Prostate gland (tissue), 2 donors: ENCODE data around the gene CIDEB.

Experiments
- POLR2A ChIP-seq: fragments of 450-650 bp; IDR thresholded peaks from one replicate; pipeline ENCODE4 v1.6.1; 2016; ENCODE audit warnings: antibody characterized with exemption, mild to moderate bottlenecking
- TF ChIP-seq, protein P1 (sequence below), 4 experiments: fragments of 200-600 bp in 2 of 4; fragments of 450-650 bp in 2 of 4; sonication (generic) in 2 of 4; IDR thresholded peaks; 1 replicate in 3 of 4; 2 replicates in 1 of 4; pipeline ENCODE4 v1.5.1; 2016 to 2019; ENCODE audit warnings: antibody characterized with exemption in 4 of 4, mild to moderate bottlenecking in 2 of 4, moderate library complexity in 2 of 4

DNA sequence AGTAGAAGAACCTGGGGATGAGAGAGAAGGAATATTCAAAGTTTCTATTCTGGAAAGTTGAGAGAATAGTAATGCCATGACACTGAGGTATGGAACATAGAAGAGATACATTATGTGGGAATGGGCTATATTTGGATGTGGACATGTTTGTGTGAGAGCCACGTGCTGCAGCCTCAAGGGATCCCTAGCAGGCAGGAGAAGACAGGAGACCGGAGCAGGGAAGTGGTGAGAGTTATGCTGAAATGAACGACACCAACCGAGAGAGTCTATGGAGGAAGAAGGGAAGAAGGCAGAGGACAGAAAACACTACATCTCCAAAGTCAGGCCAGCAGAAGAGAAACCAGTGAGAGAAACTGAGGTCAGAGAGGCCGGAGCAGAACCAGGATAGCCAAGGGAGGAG lies 42.0 kb upstream of the CIDEB start:
- TF ChIP-seq POLR2A: no peak
- TF ChIP-seq, protein P1, sequence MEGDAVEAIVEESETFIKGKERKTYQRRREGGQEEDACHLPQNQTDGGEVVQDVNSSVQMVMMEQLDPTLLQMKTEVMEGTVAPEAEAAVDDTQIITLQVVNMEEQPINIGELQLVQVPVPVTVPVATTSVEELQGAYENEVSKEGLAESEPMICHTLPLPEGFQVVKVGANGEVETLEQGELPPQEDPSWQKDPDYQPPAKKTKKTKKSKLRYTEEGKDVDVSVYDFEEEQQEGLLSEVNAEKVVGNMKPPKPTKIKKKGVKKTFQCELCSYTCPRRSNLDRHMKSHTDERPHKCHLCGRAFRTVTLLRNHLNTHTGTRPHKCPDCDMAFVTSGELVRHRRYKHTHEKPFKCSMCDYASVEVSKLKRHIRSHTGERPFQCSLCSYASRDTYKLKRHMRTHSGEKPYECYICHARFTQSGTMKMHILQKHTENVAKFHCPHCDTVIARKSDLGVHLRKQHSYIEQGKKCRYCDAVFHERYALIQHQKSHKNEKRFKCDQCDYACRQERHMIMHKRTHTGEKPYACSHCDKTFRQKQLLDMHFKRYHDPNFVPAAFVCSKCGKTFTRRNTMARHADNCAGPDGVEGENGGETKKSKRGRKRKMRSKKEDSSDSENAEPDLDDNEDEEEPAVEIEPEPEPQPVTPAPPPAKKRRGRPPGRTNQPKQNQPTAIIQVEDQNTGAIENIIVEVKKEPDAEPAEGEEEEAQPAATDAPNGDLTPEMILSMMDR (IDR thresholded peaks at IDR 0.05): no peak
